Activated CD8-positive, alpha-beta memory T cell treated with anti-CD3 and anti-CD28 coated beads for 4 hours (primary cell): ENCODE measurements around the gene ASCL2.
"Not testable (repeated sequence)": the region's sequence is repeated elsewhere in the genome, so short reads cannot be mapped to it uniquely, and the experiment has no call there.

Source experiments
- DNase-seq, 2 donors: peaks; one replicate each; pipeline ENCODE4 v3.0.0-alpha.2; 2020; ENCODE audit warnings: low read depth in 2 of 2

The ASCL2 gene

GRCh38 chr11:2297623-2298030 lies 27.2 kb upstream of the ASCL2 start:
- no peak for DNase-seq

- no peak for DNase-seq
These were observed 26.7 kb upstream of the ASCL2 start for GRCh38 chr11:2296913-2297622.

GRCh38 chr11:2295971-2296912 lies 25.9 kb upstream of the ASCL2 start:
- no peak for DNase-seq

- no peak for DNase-seq
These were observed 24.5 kb upstream of the ASCL2 start for GRCh38 chr11:2294926-2295290.

- no peak for DNase-seq
These were observed 23.9 kb upstream of the ASCL2 start for GRCh38 chr11:2293984-2294925.

GRCh38 chr11:2293531-2293971 lies 23.2 kb upstream of the ASCL2 start:
- no peak for DNase-seq

- DNase-seq: no peak
These were observed 20.0 kb upstream of the ASCL2 start for GRCh38 chr11:2290351-2290841.

- DNase-seq: no peak
These were observed 19.5 kb upstream of the ASCL2 start for GRCh38 chr11:2289859-2290258.

- DNase-seq: no peak
These were observed 19.0 kb upstream of the ASCL2 start for GRCh38 chr11:2289350-2289749.

GRCh38 chr11:2287091-2287490 lies 16.7 kb upstream of the ASCL2 start:
- DNase-seq: no peak

GRCh38 chr11:2286350-2286749 lies 16.0 kb upstream of the ASCL2 start:
- DNase-seq: not testable (repeated sequence)

- DNase-seq: no peak
These were observed 9.8 kb upstream of the ASCL2 start for GRCh38 chr11:2280208-2280607.

GRCh38 chr11:2277933-2278523 lies 7.6 kb upstream of the ASCL2 start:
- DNase-seq: no peak

- no peak for DNase-seq
These were observed 6.6 kb upstream of the ASCL2 start for GRCh38 chr11:2277008-2277346.

- DNase-seq: no peak
These were observed 6.1 kb upstream of the ASCL2 start for GRCh38 chr11:2276280-2277007.

GRCh38 chr11:2275334-2276279 lies 5.2 kb upstream of the ASCL2 start:
- no peak for DNase-seq

GRCh38 chr11:2273771-2274170 lies 3.4 kb upstream of the ASCL2 start:
- no peak for DNase-seq

- no peak for DNase-seq
These were observed 2.9 kb upstream of the ASCL2 start for GRCh38 chr11:2273311-2273710.

- DNase-seq: no peak
These were observed 2.5 kb upstream of the ASCL2 start for GRCh38 chr11:2272946-2273280.
